NCI-H2196 (cell line): ENCODE data around the gene RHOH.

Experiments
- DNase-seq: peaks from one replicate; lab custom pipeline; 2025; ENCODE audit not compliant: unreplicated experiment; lab: John Stamatoyannopoulos, UW

Gene RHOH

DNA sequence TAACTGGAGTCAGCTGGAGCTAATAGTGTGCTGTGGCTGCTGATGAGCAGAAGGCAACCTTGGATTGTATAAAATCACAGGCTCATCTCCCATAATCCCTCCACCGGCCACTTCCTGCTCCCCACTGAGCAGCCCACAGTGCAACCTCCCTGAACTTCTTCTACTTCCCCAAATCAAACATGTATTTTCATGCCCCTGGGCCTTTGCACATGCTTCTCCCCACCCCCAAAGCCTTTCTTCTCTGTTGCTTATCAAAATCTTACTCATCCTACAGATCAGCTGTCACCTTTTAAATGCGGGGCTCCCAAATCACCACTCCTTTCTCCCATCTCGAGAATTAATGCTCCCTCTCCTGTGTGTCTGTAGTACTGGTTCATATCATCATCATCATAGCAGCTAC is 35.8 kb downstream of the RHOH start:
- no peak for DNase-seq

DNA sequence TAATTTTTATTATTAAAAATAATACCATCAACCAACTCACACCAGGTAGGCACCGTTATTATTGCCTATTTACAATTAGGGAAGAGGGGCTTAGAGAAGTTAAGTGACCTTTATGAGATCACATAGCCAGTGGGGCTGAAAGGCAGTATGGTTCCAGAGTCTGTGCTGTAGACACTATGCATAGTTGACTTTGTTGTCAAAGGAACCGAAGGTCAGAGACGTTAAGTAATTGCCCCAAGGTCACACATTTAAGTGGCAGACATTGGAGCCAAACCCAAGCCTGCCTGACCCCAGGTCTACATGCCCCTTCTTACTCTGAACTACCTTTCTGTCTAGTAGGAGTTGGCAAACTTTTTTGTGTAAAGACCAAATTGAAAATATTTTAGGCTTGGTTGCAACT is 36.4 kb downstream of the RHOH start:
- DNase-seq: no peak

DNA sequence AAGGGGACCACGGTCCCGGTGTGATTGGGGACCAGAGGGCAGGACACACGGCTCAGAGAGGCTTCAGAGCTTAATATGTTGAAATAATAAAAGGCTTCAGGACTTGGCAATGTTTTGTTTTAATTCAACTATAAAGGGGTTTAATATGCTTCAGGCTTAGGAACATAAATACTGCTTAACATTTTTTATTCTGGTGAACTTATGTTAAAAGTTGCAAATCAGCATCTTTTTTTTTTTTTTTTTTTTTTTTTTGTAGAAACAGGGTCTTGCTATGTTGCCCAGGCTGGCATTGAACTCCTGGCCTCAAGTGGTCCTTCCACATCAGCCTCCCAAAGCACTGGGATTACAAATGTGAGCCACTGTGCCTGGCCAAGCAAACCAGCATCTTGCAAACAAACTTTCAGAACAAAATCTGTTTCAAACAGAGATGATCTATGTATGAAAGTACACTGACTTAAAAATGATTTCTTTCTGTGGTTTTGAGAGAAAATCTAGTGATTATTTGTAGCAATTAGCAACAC is 37.7 kb downstream of the RHOH start:
- DNase-seq: no peak

DNA sequence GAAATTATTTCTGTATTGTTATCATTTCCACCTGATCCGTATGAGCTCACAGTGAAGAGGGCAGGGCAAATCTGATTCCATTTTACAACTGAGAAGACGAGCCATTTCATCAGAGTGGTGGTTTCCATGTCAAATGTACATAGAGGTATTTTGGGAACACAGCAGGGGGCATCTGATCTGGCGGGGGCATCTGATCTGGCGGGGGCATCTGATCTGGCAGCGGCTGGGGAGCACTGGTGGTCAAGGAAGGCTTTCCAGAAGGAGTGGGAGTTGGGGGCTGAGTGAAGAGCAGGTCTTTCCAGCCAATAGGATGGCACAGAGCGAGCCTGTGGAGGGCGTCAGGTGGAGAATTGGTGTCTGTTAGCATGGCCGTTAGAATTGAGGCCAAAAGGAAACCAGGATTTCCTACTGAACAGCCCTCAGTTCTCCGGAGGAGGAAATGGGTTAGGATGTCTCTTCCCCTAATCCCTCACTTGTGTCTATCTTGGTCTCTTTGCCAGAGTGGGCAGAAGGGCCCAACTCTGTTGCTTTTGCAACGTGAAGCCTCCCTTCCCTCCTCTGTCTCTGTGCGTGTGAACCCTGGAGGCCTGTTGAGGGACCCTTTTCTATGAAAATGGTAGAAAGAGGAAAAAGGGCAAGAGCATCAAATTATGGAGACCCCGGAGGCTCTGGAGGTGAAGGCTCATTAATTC is 41.3 kb downstream of the RHOH start:
- no peak for DNase-seq

DNA sequence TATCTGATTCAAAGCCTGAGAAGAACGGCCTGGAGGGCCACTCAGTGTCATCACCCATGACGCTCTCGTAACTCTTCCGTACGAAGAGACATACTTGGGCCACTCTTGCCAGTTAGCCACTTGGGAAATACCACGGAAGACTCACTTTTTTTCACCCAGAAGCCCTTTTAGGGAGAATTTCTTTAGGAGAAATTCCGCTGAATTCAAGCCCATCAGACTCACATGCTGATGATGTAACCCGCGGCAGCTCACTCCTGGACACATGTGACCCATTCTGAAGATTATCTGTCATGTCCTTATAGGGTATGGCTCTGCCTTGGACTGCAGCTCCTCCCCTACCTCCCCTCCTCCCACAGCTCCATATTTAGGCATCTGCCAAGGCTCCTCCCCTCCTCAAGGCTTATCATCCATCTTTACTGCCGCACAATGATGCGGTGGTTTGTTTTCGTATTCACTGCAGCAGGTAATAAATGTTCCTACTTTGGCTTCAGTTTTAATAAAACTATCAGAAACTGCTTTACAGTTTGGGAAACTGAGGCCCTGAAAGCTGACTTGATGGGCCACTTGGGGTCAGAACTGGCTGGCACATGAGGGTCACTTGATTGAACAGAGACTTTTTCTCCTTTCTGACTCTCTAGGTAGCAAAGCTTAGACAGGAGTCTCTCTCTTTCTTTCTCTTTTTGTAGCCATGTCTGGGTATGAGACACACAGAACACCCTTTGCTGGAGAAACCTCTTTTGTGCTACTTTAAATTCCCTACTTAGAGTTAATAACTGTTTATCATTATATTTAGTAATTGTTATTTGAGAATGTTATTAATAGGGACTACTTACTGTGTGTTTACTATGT is 42.1 kb downstream of the RHOH start:
- DNase-seq: peak; percentile 16

GRCh38 chr4:40240040-40240653 is 43.3 kb downstream of the RHOH start:
- DNase-seq: no peak

GRCh38 chr4:40241026-40241425 is 44.2 kb downstream of the RHOH start:
- no peak for DNase-seq

- no peak for DNase-seq
Observed at GRCh38 chr4:40241941-40242340, 45.1 kb downstream of the RHOH start.

DNA sequence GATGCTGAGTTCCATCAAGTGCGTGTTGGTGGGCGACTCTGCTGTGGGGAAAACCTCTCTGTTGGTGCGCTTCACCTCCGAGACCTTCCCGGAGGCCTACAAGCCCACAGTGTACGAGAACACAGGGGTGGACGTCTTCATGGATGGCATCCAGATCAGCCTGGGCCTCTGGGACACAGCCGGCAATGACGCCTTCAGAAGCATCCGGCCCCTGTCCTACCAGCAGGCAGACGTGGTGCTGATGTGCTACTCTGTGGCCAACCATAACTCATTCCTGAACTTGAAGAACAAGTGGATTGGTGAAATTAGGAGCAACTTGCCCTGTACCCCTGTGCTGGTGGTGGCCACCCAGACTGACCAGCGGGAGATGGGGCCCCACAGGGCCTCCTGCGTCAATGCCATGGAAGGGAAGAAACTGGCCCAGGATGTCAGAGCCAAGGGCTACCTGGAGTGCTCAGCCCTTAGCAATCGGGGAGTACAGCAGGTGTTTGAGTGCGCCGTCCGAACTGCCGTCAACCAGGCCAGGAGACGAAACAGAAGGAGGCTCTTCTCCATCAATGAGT is 46.6 kb downstream of the RHOH start:
- DNase-seq: no peak

DNA sequence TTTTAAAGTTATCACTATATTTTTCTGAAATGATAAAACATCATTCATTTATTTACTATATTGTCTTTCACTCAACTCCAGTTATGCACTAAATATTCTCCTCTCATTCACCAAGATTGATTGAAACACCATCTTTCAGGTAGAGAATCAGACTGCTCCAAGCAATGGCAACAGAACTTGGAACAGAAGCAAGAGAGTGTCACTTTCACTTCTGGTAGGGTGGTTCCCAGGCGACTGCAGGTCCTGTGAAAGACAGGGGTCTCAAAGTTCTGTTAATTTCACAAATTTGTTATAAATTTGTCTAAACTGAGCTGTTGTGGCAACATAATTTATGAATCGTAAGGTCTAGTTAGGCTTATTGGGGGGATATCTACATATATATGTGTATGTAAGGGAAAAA is 47.8 kb downstream of the RHOH start:
- DNase-seq: no peak

- DNase-seq: no peak
Observed at GRCh38 chr4:40245550-40245949, 48.7 kb downstream of the RHOH start.

GRCh38 chr4:40246011-40246900 is 49.4 kb downstream of the RHOH start:
- DNase-seq: no peak

DNA sequence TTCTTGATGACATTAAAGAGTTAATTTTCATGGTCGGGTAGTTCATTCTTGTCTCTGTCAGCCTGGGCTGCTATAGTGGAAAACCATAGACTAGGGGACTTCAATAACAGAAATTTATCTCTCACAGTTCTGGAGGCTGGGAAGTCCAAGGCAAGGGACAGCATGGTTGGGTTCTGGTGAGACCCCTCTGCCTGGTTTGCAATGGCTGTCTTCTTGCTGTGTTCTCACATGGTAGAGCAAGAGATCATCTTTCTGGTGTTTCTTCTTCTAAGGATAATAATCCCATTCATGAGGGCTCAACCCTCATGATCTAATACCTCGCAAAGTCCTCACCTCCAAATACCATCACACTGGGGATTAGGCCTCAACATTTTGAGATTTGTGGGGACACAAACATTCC is 50.1 kb downstream of the RHOH start:
- no peak for DNase-seq

DNA sequence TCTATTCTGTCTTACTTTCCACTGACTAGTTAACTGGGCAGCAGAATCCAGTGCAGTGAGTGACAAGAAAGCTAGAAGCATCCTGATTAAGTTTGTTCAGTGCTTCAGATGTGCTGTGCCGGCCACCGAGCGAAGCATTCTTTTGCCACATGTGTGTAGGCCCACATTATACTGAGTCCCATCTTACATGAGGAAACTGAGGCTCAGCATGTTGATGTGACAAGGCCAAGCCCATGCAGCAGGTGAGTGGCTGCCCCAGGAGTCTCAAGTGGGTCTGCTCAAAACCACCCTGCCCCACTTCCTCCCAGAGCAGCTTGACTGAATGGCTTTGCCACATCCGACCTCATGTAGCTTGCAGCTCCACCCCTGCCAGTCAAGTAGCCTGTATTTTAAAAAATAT is 50.5 kb downstream of the RHOH start:
- DNase-seq: no peak

- no peak for DNase-seq
Observed at GRCh38 chr4:40251366-40251765, 54.5 kb downstream of the RHOH start.

- DNase-seq: no peak
Observed at GRCh38 chr4:40253906-40254305, 57.1 kb downstream of the RHOH start.

DNA sequence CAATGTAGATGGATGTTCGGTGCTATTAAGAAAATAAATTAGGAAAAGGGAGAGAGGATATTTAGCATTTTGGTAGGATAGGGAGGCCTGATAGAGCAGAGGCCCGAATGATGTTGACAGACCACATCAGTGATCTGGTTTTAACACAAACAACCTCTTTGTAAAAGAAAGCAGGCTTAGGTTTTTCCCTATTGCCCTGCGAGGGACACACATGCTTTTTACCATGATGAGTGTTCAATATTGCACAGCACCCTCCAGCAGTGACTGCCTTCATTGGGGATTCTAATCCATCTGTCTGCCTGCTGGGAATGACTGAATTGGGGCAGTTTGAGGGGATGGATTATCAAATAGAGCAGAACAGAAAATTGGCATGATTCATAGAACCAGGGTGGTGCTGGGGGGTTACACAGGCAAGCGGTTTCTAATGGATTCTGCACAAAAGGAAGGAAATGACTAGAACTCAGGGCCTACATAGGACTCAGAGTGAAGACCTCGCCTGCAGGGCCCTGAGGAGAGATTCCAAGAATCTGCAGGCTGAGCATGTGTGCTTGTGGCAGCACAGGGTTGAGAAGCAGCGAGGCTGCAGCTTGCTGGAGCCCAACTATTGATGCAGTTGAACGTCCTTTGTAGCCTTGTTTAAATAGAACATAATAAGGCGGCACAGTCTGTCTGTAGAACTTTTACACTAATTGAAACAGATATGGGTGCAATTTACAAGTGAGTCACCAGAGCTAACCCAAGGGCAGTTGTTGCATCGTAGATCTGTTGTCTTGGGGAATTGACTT is 58.0 kb downstream of the RHOH start:
- peak; percentile 21 for DNase-seq

DNA sequence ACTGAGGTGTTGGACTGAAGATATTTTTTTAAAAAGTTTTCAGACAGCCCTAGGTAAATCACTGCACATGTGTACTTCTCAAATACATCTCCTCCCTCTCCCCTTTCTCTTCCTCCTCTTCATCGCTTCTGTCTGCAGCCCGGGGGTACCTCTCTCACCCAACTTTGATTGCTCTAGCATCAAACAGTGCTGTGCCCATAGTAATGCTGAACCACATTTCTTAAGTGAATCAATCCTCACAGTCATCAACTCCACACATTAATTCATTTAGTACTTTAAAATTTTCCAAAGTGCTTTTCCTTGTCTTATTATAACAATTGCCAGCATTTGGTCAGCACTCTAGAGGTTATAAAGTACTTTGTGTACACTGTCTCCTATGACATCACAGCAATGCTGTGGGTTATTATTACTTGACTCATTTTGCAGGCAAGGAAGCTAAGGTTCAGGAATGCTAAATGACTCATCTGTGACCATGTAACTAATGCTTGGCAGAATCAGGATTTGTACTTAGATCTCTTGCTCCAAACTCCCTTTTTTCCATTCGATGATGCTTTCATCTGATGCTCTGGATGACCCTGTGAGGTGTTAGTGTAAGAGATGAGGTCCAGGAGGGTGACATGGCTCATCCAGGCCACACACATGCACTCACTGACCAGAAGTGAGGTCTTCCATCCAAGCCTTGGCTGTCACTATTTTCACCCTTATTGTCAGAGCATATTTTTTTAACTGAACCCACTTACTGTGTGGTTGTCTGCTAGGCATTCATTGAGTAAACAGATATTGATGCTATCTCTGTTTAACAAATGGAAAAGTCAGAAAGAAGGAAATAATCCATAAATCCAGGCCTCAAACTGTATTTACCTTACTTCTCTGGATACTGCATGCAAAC is 58.8 kb downstream of the RHOH start:
- DNase-seq: peak; percentile 46

GRCh38 chr4:40256329-40256728 is 59.5 kb downstream of the RHOH start:
- DNase-seq: no peak
